SKM-1 treated with dmso at 0.1 percent for 144 hours (cell line): ENCODE data around the gene WEE2.
"Not testable (repeated sequence)": the region's sequence is repeated elsewhere in the genome, so short reads cannot be mapped to it uniquely, and the experiment has no call there.

Experiments used
- DNase-seq: peaks from one replicate; lab custom pipeline; 2025; ENCODE audit not compliant: unreplicated experiment; lab: John Stamatoyannopoulos, UW

The WEE2 gene

DNA sequence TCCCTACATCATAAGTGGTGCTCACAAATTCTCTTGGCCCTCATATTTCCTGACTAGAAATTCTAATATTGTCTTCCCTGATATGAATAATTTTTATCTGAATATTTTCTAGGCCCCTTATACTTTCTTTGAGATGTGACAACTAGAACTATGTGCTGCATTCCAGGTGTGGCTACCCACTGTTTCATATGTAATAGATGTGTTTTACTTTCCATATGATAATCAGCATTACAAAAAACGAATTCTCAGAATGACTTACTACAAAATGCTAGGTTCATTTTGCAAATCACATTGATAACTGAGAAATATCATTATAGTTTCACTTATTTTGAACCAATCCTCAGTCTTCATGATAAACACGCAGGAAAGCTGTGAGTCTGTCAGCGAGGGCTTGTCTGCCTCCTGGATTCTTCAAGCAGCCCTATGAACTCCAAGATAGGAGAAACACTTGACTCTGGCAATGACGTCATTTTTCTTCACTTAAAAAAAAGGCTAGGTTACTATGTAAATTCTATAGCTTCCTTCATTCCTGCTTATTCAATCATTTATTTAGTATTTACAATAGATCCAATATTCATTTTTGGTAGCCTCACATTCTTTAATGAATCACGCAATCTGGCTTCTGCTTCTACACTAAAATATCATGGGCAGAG is 4.6 kb downstream of the WEE2 start:
- no peak for DNase-seq

- no peak for DNase-seq
Measured at GRCh38 chr7:141713890-141714289, 5.7 kb downstream of the WEE2 start.

- no peak for DNase-seq
Measured at GRCh38 chr7:141714571-141714970, 6.4 kb downstream of the WEE2 start.

DNA sequence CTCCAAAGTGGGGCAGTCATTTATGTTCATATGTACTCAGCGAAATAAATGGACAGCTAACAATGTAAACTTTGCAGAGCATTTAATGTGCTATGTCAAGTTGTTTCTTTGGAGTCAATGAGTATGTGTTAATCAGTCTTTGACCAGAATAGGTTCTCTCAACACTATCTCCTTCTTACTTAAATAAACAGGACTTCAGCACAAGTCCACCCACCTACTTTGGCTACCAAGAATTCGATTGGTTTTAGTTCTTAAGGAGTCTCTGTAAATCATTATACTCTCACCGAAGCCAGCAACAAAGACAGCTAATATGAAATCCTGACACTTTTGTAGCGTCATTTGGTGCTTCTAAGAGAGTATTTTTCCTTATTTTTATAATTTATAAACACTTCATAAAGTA is 6.9 kb downstream of the WEE2 start:
- DNase-seq: no peak

- no peak for DNase-seq
Measured at GRCh38 chr7:141715794-141716689, 7.9 kb downstream of the WEE2 start.

DNA sequence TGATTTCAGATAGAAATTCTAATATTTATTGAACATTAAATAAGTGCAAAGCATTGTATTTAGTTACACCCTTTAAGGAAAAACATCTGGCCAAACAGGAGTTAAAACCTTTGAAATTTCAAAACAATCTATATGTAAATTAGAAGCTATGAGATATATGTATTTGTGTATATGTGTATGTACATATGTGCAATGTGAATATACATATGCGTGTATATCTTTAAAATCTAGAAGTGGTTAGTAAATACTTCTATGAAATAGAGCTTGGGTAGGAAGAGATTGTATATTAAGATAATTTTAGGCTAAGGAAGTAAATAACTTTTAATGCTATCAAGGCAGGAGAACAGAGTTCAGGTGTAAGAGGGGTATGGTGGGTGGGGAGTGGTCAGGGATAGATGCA is 9.3 kb downstream of the WEE2 start:
- DNase-seq: no peak

DNA sequence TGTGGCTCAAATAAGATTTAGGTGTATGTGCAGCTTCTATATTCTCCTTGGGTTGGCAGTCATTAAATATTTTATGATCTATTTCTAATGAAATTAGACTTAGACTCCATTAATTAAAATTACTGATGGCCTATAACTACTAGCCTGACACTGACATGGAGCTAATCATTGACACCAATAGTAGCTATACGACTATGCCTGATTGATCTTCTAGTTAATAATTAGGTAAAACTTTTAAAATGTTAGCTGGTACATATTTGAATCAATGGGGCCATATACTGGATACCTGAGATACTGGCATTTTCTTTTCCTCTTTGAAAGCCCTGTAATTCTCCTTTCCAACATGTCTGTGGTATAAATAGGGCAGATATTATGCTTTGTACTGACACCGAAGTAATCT is 14.4 kb downstream of the WEE2 start:
- DNase-seq: no peak

- DNase-seq: no peak
Measured at GRCh38 chr7:141729020-141729419, 20.9 kb downstream of the WEE2 start.

DNA sequence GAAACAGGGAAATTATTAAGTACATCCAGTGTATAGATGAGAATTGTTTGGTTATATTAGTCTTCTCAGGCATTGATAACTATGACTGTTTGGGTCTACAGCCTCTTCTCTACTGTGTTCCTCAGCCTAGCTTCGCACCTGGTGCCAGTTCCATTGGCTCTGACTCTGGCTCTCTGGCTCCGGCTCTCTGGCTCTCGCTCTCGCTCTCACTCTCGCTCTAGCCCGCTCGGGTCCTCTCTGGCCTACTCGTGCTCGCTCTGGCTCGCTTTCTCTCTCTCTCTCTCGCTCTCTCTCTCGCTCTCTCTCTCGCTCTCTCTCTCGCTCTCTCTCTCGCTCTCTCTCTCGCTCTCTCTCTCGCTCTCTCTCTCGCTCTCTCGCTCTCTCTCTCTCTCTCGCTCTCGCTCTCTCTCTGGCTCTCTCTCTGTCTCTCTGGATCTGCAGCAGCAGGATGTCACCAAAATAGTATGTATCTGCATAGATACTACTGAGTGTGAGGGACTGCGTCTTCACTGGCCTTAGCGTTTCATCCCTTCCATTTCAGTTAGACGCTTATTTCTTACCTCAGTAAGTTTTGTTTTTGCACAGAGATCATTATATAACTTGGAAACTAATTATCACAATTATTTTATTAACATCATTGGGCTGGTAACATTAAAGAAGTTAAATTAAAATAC is 23.5 kb downstream of the WEE2 start:
- no peak for DNase-seq

DNA sequence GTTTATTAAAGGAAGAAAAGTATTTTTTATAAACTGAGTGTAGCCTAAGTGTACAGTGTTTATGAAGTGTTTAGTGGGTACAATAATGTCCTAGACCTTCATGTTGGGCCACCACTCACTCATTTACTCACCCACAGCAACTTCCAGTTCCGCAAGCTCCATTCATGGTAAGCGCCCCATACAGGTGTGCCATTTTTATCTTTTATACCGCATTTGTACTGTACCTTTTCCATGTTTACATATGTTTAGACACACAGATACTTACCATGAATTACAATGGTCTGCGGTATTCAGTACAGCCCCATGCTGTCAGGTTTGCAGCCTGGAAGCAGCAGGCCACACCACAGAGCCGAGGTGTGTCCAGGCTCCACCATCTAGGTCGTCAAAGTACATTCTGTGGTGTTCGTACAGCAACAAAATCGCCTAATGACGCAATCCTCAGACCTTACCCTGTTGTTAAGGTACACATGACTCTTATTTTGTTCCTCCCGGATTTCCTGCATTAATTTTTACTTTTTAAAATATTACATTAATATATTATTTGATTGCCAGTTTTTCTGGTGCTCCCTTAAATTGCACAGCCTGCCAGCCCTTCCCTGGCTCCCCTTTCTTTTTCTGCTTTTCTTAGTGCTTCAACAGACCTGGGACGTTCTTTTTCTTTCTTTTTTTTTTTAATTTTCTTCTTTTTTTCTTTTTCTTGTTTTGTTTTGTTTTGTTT is 29.1 kb downstream of the WEE2 start:
- DNase-seq: peak; percentile 7

- peak; percentile 99 for DNase-seq
Measured at GRCh38 chr7:141737836-141738591, 29.9 kb downstream of the WEE2 start, which contains the start of gene SSBP1. Gene SSBP1, plus strand, starts transcription at chr7:141738358. Its CDS starts 809 bp downstream, at chr7:141739167.

DNA sequence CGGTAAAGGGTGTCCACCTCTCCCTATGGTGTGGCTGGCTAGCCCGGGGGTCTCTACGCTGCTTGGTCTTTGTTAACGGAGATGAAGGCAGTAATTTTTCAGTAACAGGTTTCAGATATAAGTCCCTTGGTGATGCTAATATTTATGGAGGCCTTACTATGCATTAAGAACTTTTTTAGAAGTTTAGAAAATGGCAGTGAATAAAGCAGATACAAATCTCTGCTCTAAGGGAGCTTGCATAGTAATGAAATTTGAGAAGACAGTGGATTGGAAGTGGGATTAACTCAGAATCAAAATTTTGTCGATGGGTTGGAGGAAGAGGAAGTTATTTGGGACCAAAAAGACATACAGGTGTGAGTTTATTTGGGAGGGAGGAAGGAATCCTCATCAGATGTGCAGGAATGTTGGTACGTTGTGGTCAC is 30.4 kb downstream of the WEE2 start:
- no peak for DNase-seq

- no peak for DNase-seq
Measured at GRCh38 chr7:141739250-141739649, 31.1 kb downstream of the WEE2 start.

GRCh38 chr7:141742229-141742628 is 34.1 kb downstream of the WEE2 start:
- no peak for DNase-seq

DNA sequence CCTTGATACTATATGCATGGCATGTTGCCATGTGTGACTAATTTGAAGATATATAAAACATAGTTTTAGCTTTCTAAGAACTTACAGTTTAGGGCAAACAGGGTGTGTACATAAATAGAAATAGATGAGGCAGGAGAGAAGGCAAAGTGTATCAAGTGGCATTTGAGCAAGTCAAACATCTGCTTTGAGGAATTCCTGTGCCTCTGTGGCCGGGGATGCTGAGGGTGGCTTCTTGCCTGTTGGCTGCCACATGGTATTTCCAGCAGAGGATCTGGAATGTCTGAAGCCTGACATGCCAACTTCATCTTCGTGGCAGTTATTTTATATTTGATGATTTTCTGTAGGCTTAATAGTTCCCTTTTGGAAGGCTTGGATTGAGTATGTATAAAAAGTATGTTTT is 36.0 kb downstream of the WEE2 start:
- DNase-seq: no peak

- DNase-seq: no peak
Measured at GRCh38 chr7:141748396-141748795, 40.2 kb downstream of the WEE2 start.

- DNase-seq: not testable (repeated sequence)
Measured at GRCh38 chr7:141751904-141752303, 43.8 kb downstream of the WEE2 start.

GRCh38 chr7:141752634-141753033 is 44.5 kb downstream of the WEE2 start:
- DNase-seq: no peak

DNA sequence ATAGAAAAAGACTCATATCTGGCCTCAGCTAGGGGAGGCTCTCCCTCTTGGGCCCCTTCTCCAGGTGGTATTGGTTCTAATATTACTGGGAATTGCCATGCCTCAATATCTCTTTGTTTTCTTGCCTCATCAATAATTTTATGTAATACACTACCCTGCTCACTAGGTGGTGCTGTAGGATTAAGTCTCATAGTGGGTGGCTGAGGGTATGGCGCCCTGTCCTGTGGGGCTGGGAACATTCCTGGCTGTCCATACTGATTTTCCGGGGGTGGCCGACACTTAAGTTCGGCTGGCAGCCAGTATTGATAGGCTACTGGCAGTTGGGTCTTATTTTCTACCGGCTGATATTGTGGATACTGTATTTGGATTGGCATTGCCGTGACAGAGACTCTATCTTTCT is 46.8 kb downstream of the WEE2 start:
- DNase-seq: peak; percentile 32

GRCh38 chr7:141763797-141764196 is 55.6 kb downstream of the WEE2 start, which contains the start of gene TAS2R3:
Gene TAS2R3, plus strand, starts transcription at chr7:141764097. Its CDS starts 62 bp downstream, at chr7:141764159.
- DNase-seq: no peak
